Astrocyte (in vitro differentiated cells and primary cell): ENCODE measurements around the gene KCNMA1. TPM values are rescaled to one million over a fixed set of nuclear protein-coding genes. Genes with fewer than 3 reads are reported as not detected.

Experiments
- DNase-seq: peaks from one replicate; pipeline ENCODE4 v3.0.0-alpha.2; 2010; ENCODE audit warnings: low read depth
- FAIRE-seq: peaks from 2 replicates; lab custom pipeline; 2011; peaks lifted over from hg19 to GRCh38; lab: Jason Lieb, UNC
- H2AFZ ChIP-seq: 2 replicates; pipeline ENCODE4 v1.6.0; 2012; ENCODE audit warnings: low read depth, low read length, inconsistent platforms
- H3K27ac ChIP-seq: 2 replicates; pipeline ENCODE4 v1.5.1; 2011; ENCODE audit warnings: low read depth, low read length, inconsistent platforms
- H3K27me3 ChIP-seq: 2 replicates; pipeline ENCODE4 v1.6.0; 2011; ENCODE audit warnings: low read length, inconsistent platforms; ENCODE audit not compliant: insufficient read depth
- H3K36me3 ChIP-seq: 2 replicates; pipeline ENCODE4 v1.5.1; 2011; ENCODE audit warnings: low read length, inconsistent platforms; ENCODE audit not compliant: insufficient read depth
- H3K4me1 ChIP-seq: 2 replicates; pipeline ENCODE4 v1.5.1; 2011; ENCODE audit warnings: low read length, inconsistent platforms; ENCODE audit not compliant: insufficient read depth
- H3K4me2 ChIP-seq: 2 replicates; pipeline ENCODE4 v1.6.0; 2012; ENCODE audit warnings: low read length, inconsistent platforms
- H3K4me3 ChIP-seq: 2 replicates; pipeline ENCODE4 v1.5.1; 2011; ENCODE audit warnings: low read depth, mild to moderate bottlenecking, low read length, inconsistent platforms; ENCODE audit not compliant: insufficient read depth
- H3K79me2 ChIP-seq: 2 replicates; pipeline ENCODE4 v1.6.0; 2012; ENCODE audit warnings: mild to moderate bottlenecking, low read length, inconsistent platforms; ENCODE audit not compliant: insufficient read depth
- H3K9ac ChIP-seq: 2 replicates; pipeline ENCODE4 v1.6.0; 2012; ENCODE audit warnings: mild to moderate bottlenecking, low read length, inconsistent platforms
- H3K9me3 ChIP-seq: 2 replicates; pipeline ENCODE4 v1.5.1; 2012; ENCODE audit warnings: low read depth, mild to moderate bottlenecking, low read length, inconsistent platforms; ENCODE audit not compliant: insufficient read depth
- H4K20me1 ChIP-seq: 2 replicates; pipeline ENCODE4 v1.6.0; 2012; ENCODE audit warnings: low read length, inconsistent platforms; ENCODE audit not compliant: insufficient read depth
- H3K27ac Mint-ChIP-seq: one replicate; pipeline ENCODE4 v1.8.0; 2021; ENCODE audit warnings: mild to moderate bottlenecking, mixed read lengths; ENCODE audit not compliant: unreplicated experiment
- H3K27me3 Mint-ChIP-seq: one replicate; pipeline ENCODE4 v1.8.0; 2021; ENCODE audit warnings: low read depth, mixed read lengths; ENCODE audit not compliant: unreplicated experiment
- H3K36me3 Mint-ChIP-seq: one replicate; pipeline ENCODE4 v1.8.0; 2021; ENCODE audit warnings: low read depth, mixed read lengths; ENCODE audit not compliant: unreplicated experiment
- H3K4me1 Mint-ChIP-seq: one replicate; pipeline ENCODE4 v1.8.0; 2021; ENCODE audit warnings: low read depth, mixed read lengths; ENCODE audit not compliant: unreplicated experiment
- H3K4me3 Mint-ChIP-seq: one replicate; pipeline ENCODE4 v1.8.0; 2021; ENCODE audit warnings: mild to moderate bottlenecking, moderate library complexity, mixed read lengths; ENCODE audit not compliant: unreplicated experiment
- H3K9me3 Mint-ChIP-seq: one replicate; pipeline ENCODE4 v1.8.0; 2021; ENCODE audit warnings: mild to moderate bottlenecking, mixed read lengths; ENCODE audit not compliant: unreplicated experiment
- EZH2 ChIP-seq: IDR thresholded peaks from 2 replicates; pipeline ENCODE4 v1.6.1; 2012; ENCODE audit warnings: mild to moderate bottlenecking, low read length, inconsistent platforms; ENCODE audit not compliant: insufficient read depth
- total RNA-seq: library from RNA; stranded (reverse); gene quantifications from 2 replicates; pipeline ENCODE4 v1.2.1, GENCODE V29; 2021
- TF ChIP-seq, protein P1 (sequence below): IDR thresholded peaks from 2 replicates; pipeline ENCODE4 v1.5.1; 2011; ENCODE audit warnings: low read depth, mild to moderate bottlenecking, inconsistent platforms, low read length, moderate library complexity; ENCODE audit not compliant: insufficient read depth

KCNMA1 gene
- total RNA-seq, 1 donor from 2014 or later, result 45.8 TPM

DNA sequence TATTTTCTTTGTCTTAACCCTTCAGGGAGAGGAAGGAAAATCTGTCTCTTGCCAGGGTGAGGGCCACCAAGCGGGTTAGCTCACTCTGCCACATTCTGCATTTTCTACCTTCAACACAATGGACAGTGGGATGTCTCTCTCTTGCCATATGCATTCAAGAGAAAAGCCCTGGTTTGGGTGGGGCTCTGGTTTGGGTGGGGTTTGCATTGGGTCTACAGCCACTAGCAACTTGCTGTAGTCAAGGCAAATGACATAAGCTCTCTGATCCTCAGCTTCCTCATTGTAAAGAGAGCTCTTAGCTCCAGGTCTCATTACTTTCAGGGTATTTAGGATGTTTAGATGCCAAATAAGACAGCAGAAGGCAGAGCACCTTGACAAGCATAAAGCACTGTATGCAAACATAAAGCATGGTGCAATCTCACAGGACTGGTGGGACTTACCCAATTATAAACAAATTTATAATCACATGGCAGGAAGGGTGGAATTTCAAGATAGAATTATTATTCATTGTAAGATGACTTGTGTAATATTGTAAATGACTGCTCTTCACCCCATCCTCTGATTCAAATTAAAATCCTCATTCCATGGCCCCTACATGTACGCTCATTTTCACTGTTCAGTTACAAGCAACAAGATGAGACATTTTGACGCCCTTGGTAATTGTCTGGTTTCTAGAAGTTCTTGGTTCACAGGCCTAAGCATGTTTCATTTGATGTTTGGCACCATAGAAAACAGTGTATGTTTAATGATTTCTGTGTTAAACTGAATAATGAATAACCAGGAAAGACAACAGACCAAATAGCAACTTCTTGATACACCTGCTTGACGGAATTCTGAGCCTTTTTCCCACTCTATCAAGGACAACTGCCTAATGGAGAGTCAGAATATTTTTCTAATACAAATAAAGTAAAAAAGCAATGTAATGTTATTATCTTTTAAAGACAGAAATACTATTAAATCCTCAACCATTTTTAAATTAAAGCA is 258.9 kb downstream of the KCNMA1 start:
- DNase-seq (no peak), FAIRE-seq (no peak)
- no peaks in the 10 kb centered on the region for H3K27me3 Mint-ChIP-seq
- Histone ChIP-seq H3K4me3 (no peak overlapping the region), H3K79me2 (no peaks in the 10 kb centered on the region), H3K27me3 (no peaks in the 10 kb centered on the region), H3K4me2 (no peak overlapping the region), H4K20me1 (no peaks in the 10 kb centered on the region), H3K9me3 (no peaks in the 10 kb centered on the region), H3K9ac (no peak overlapping the region), H3K27ac (no peak overlapping the region), H3K4me1 (peaks cover 7% of the 10 kb centered on the region), H2AFZ (no peak overlapping the region), H3K36me3 (no peaks in the 10 kb centered on the region)
- no peaks in the 10 kb centered on the region for H3K9me3 Mint-ChIP-seq
- peaks cover 13% of the 10 kb centered on the region for H3K4me1 Mint-ChIP-seq
- H3K36me3 Mint-ChIP-seq, result peaks cover 6% of the 10 kb centered on the region
- TF ChIP-seq, protein P1, sequence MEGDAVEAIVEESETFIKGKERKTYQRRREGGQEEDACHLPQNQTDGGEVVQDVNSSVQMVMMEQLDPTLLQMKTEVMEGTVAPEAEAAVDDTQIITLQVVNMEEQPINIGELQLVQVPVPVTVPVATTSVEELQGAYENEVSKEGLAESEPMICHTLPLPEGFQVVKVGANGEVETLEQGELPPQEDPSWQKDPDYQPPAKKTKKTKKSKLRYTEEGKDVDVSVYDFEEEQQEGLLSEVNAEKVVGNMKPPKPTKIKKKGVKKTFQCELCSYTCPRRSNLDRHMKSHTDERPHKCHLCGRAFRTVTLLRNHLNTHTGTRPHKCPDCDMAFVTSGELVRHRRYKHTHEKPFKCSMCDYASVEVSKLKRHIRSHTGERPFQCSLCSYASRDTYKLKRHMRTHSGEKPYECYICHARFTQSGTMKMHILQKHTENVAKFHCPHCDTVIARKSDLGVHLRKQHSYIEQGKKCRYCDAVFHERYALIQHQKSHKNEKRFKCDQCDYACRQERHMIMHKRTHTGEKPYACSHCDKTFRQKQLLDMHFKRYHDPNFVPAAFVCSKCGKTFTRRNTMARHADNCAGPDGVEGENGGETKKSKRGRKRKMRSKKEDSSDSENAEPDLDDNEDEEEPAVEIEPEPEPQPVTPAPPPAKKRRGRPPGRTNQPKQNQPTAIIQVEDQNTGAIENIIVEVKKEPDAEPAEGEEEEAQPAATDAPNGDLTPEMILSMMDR, result no peak
- TF ChIP-seq EZH2, result no peak
- no peak overlapping the region for H3K4me3 Mint-ChIP-seq
- H3K27ac Mint-ChIP-seq, result no peak overlapping the region

DNA sequence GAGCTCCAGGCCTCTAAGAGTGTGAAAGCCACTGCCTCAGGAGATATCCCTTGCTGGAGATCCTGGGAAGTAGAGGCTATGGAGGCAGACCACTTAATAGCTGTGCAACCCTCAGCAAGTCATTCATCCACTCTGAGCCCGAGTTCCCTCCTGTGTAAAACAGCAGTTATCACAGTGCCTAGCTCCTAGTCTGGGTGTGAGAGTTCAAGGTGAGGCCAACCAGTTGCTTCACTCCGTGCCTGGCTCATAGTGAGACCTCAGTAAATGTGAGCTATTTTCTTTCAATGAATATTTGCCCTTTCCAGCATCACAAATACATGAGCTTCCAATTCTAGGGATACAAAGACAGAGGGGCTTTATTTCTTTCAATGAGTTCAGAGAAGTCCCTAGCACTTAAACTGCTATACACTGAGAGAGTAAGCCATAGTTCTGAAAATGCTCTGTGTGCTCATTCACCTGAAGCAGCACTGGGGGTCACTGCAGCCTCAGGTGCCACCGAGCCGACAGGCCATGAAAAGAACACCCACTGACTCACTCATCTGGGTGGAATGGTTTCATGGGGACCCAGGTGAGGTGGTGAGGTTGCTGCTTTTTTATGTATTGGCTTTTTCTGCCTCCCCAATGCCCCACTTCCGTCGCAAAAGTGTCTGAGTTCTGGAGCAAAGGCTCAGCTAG is 259.8 kb downstream of the KCNMA1 start:
- no peaks in the 10 kb centered on the region for H3K27me3 ChIP-seq
- H3K36me3 ChIP-seq, result no peaks in the 10 kb centered on the region
- H3K4me1 Mint-ChIP-seq, result peaks cover 13% of the 10 kb centered on the region
- no peak overlapping the region for H3K27ac ChIP-seq
- H3K27me3 Mint-ChIP-seq, result no peaks in the 10 kb centered on the region
- H2AFZ ChIP-seq, result no peak overlapping the region
- no peaks in the 10 kb centered on the region for H3K9me3 Mint-ChIP-seq
- no peaks in the 10 kb centered on the region for H4K20me1 ChIP-seq
- no peak overlapping the region for H3K4me3 ChIP-seq
- no peaks in the 10 kb centered on the region for H3K79me2 ChIP-seq
- DNase-seq, result no peak
- no peak for TF ChIP-seq EZH2
- TF ChIP-seq, protein P1, result no peak
- no peak overlapping the region for H3K9ac ChIP-seq
- H3K9me3 ChIP-seq, result no peaks in the 10 kb centered on the region
- peaks cover 6% of the 10 kb centered on the region for H3K36me3 Mint-ChIP-seq
- H3K4me1 ChIP-seq, result peaks cover 6% of the 10 kb centered on the region
- no peak overlapping the region for H3K27ac Mint-ChIP-seq
- FAIRE-seq, result no peak
- H3K4me3 Mint-ChIP-seq, result no peak overlapping the region
- H3K4me2 ChIP-seq, result no peak overlapping the region
